ENCODE data around the gene MCTP2. TPM values are rescaled to one million over a fixed set of nuclear protein-coding genes. Genes with fewer than 3 reads are reported as not detected.

MCTP2 gene
- total and polyA plus RNA-seq, 3 donors from 2014 or later = 6.7 to 13.8 (median 7.6) TPM

DNA sequence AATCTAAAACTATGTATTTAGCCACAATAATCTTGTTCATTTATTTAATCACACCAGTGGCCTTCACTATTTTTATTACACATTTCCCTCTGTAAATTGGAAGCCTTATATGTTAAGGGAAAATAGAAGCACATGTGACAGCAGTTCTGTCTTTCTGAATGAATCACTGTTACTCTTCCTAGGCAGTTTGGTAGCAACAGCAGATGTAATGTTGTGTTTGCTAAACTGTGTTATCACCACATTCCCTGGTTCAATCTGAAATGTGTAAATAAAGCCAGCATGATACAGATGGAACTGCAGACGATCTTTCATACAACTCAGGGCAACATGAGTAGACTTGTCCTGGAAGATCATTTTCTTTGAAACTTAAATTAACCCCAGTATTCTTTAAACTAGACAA is 220.1 kb downstream of the MCTP2 start:
- DNase-seq = no peak
- Histone ChIP-seq H3K4me1 (no peaks in the 10 kb centered on the region), H3K4me3 (no peak overlapping the region), H3K27ac (no peak overlapping the region), H3K36me3 (ENCODE audit: low read depth, missing control alignments) (no peaks in the 10 kb centered on the region), H3K27me3 (no peaks in the 10 kb centered on the region), H3K9me3 (no peaks in the 10 kb centered on the region)
- TF ChIP-seq POLR2A (IDR thresholded peaks at IDR 0.05) = no peak
- TF ChIP-seq, protein P1, sequence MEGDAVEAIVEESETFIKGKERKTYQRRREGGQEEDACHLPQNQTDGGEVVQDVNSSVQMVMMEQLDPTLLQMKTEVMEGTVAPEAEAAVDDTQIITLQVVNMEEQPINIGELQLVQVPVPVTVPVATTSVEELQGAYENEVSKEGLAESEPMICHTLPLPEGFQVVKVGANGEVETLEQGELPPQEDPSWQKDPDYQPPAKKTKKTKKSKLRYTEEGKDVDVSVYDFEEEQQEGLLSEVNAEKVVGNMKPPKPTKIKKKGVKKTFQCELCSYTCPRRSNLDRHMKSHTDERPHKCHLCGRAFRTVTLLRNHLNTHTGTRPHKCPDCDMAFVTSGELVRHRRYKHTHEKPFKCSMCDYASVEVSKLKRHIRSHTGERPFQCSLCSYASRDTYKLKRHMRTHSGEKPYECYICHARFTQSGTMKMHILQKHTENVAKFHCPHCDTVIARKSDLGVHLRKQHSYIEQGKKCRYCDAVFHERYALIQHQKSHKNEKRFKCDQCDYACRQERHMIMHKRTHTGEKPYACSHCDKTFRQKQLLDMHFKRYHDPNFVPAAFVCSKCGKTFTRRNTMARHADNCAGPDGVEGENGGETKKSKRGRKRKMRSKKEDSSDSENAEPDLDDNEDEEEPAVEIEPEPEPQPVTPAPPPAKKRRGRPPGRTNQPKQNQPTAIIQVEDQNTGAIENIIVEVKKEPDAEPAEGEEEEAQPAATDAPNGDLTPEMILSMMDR (IDR thresholded peaks at IDR 0.05) = no peak
- WGBS, 2 donors = 46 to 58% methylated on average over 1 of the region's 1 CpG
- intact Hi-C loops (cut with DNase I; ENCODE audit: low total_unique reads) = no loop called here

DNA sequence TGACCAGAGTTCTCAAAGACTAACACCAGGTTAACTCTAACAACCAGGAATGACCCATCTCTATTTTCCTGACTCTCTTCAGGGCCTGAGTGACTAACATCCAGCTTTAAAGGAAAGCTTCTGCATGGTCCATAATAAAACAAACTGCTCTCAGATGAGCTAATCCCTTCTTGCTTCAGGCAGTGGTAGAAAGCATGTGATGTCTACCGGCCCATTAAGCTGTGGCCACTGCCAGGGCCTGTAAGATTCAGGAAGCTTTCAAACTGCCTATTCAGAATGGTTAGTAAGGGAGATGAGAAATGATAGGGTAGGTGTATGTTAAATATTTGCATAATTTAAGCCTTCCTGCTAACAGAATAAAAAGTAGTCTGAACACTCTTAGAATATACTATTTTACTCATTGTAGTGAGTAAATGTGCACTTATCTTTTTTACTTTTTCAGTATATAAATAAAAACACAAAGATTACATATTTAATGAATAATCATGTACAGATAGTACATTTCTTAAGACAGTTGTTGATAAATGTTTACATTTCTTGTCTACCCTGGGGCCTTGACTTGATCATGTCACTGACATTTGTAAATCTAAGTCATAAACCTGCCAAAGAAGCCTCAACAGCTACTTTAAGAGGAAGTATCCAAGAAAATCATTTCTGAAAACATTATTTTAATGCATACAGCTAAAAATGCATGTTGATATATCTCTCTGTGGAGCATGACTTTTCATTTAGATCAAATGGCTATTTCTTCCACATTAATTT is 222.0 kb downstream of the MCTP2 start:
- H3K4me3 ChIP-seq = no peak overlapping the region
- DNase-seq = no peak
- intact Hi-C loops (cut with DNase I; ENCODE audit: low total_unique reads) = no loop called here
- no peaks in the 10 kb centered on the region for H3K36me3 ChIP-seq (ENCODE audit: low read depth, missing control alignments)
- H3K27me3 ChIP-seq = no peaks in the 10 kb centered on the region
- TF ChIP-seq, protein P1 (IDR thresholded peaks at IDR 0.05) = no peak
- no peak for TF ChIP-seq POLR2A (IDR thresholded peaks at IDR 0.05)
- H3K27ac ChIP-seq = no peak overlapping the region
- no peaks in the 10 kb centered on the region for H3K4me1 ChIP-seq
- 92 to 96% methylated on average over 1 of the region's 1 CpG for WGBS, 2 donors
- H3K9me3 ChIP-seq = no peaks in the 10 kb centered on the region

DNA sequence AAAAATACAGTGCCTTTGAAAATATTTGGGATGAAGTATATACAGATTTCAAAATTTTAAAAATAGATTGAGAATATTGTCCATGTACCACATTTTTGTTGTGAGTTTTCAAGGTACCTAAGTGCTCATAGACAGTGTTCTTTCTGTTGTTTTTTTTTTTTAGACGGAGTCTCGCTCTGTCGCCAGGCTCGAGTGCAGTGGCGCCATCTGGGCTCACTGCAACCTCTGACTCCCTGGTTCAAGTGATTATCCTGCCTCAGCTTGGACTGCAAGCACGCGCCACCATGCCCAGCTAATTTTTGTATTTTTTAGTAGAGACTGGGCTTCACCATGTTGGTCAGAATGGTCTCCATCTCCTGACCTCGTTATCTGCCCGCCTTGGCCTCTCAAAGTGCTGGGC is 223.9 kb downstream of the MCTP2 start:
- intact Hi-C loops (cut with DNase I; ENCODE audit: low total_unique reads) = no loop called here
- no peaks in the 10 kb centered on the region for H3K27me3 ChIP-seq
- H3K9me3 ChIP-seq = no peaks in the 10 kb centered on the region
- WGBS, 2 donors = 91 to 94% methylated on average over 9 of the region's 9 CpGs
- H3K4me3 ChIP-seq = no peak overlapping the region
- H3K4me1 ChIP-seq = no peaks in the 10 kb centered on the region
- H3K27ac ChIP-seq = no peak overlapping the region
- TF ChIP-seq, protein P1 (IDR thresholded peaks at IDR 0.05) = no peak
- no peak for TF ChIP-seq POLR2A (IDR thresholded peaks at IDR 0.05)
- H3K36me3 ChIP-seq (ENCODE audit: low read depth, missing control alignments) = no peaks in the 10 kb centered on the region
- no peak for DNase-seq

DNA sequence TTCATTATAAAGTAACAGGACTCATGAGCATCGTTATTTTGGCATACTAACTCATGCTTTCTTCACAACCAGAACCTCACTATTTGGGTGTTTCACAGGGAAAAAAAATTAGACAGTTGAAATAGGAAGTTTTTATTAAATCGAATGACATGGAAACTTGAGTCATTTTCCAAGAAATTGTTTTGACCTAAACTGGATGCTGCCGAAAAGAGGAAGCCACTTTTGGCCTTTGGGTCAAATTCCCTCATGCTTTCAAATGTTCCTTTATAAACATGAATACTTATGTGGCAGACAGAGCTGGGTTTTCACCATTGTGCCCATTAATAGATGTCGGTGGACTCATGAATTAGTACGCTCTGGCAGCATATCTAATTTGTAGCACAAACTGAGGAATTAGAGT is 224.9 kb downstream of the MCTP2 start:
- WGBS, 2 donors = 82 to 86% methylated on average over 5 of the region's 5 CpGs
- no peaks in the 10 kb centered on the region for H3K27me3 ChIP-seq
- H3K9me3 ChIP-seq = no peaks in the 10 kb centered on the region
- H3K27ac ChIP-seq = no peak overlapping the region
- H3K4me3 ChIP-seq = no peak overlapping the region
- DNase-seq = no peak
- TF ChIP-seq, protein P1 (IDR thresholded peaks at IDR 0.05) = no peak
- no peak for TF ChIP-seq POLR2A (IDR thresholded peaks at IDR 0.05)
- H3K4me1 ChIP-seq = no peaks in the 10 kb centered on the region
- no peaks in the 10 kb centered on the region for H3K36me3 ChIP-seq (ENCODE audit: low read depth, missing control alignments)
- intact Hi-C loops (cut with DNase I; ENCODE audit: low total_unique reads) = no loop called here

DNA sequence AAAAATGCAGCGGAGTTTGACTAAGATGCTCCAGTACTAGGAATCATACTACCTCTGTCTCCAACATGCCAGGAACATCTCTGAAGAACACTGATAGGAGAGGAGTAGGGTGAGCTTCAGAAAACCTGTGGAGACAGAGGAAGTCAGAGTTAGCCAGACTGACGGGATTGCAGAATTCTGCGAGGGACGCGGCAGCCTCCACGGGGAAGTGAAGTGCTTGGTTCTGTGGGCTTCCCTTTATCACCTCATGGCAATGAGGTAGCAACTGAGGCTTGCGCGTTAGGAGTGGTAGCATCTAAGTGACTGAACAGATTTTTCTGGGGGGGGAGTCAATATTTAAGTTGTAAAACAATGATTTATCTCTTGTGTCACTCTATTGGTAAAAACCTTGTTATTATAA is 226.3 kb downstream of the MCTP2 start:
- Histone ChIP-seq H3K27ac (no peak overlapping the region), H3K4me1 (no peaks in the 10 kb centered on the region), H3K36me3 (ENCODE audit: low read depth, missing control alignments) (no peaks in the 10 kb centered on the region), H3K9me3 (no peaks in the 10 kb centered on the region), H3K27me3 (no peaks in the 10 kb centered on the region), H3K4me3 (no peak overlapping the region)
- 88 to 89% methylated on average over 8 of the region's 8 CpGs for whole genome bisulfite sequencing, 2 donors
- intact Hi-C loops (cut with DNase I; ENCODE audit: low total_unique reads) = no loop called here
- TF ChIP-seq, protein P1 (IDR thresholded peaks at IDR 0.05) = no peak
- no peak for TF ChIP-seq POLR2A (IDR thresholded peaks at IDR 0.05)
- DNase-seq = no peak
